Body of pancreas (tissue), 4 donors: Measurements from ENCODE around the gene FOXP1.

Experiments used
- CTCF ChIP-seq, 7 experiments: fragments of 450-650 bp in 4 of 7; fragments of 200-600 bp in 3 of 7; sonication (generic) in 3 of 7; IDR thresholded peaks; one replicate each; pipeline ENCODE4 v1.5.1; 2016 to 2019; ENCODE audit warnings: antibody characterized with exemption in 7 of 7
- POLR2A ChIP-seq, 3 donors: fragments of 450-650 bp; IDR thresholded peaks; one replicate each; pipeline ENCODE4 v1.6.1; 2016; ENCODE audit warnings: antibody characterized with exemption in 3 of 3, mild to moderate bottlenecking in 2 of 3

GRCh38 chr3:71066849-71067261 lies 516.7 kb downstream of the FOXP1 start:
- no peak for TF ChIP-seq CTCF (IDR thresholded peaks at IDR 0.05)
- no peak for TF ChIP-seq POLR2A (IDR thresholded peaks at IDR 0.05)
